SKM-1 (cell line): ENCODE measurements around the gene EPHA6.
"Not testable (repeated sequence)": the region's sequence is repeated elsewhere in the genome, so short reads cannot be mapped to it uniquely, and the experiment has no call there.

Experiments
- DNase-seq: peaks from one replicate; lab custom pipeline; 2025; ENCODE audit not compliant: unreplicated experiment; lab: John Stamatoyannopoulos, UW

EPHA6 gene

DNA sequence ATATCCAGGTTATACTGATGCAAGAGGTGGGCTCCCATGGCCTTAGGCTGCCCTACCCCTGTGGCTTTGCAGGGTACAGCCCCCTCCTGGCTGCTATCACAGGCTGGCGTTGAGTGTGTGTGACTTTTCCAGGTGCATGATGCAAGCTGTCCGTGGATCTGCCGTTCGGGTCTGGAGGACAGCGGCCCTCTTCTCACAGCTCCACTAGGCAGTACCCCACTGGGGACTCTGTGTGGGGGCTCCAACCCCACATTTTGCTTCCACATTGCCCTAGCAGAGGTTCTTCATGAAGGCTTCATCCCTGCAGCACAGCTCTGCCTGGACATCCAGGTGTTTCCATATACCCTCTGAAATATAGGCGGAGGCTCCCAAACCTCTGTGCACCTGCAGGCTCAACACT lies 610.6 kb downstream of the EPHA6 start:
- DNase-seq = no peak

DNA sequence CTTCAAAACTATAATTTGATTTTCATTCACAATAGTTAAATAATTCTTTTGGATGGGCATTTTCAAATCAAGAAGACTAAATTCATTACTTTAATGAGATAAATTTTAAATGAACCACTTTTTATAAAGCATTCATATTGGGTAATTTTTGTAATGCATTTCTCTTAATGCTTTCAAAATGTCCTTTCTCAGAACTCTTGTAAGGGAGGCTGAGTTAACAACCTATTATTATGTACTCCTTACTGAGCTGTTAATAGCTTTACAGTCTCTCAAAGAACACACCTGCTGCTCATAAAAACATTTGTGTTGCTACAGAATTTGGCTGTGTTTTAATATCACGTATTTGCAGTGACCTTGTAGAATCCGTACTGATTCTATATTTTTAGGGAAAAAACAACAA lies 616.2 kb downstream of the EPHA6 start:
- no peak for DNase-seq

DNA sequence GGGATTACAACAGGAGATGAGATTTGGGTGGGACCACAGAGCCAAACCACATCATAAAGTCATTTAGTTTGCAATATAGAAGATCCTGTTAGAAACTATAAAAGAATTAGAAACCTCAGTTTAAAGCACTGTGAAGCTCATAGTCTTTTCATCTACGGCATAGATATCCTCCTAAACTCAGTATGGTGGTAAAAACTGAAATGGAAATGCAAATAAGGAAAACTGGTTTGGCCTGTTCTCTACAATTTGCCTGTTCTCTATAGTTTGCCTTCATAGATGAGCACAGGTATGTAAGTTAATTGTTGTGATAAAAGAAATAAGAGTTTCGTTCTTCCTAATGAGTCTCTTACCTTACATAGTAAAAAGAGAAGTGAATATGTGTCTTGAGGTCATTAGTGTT lies 618.5 kb downstream of the EPHA6 start:
- DNase-seq = no peak

DNA sequence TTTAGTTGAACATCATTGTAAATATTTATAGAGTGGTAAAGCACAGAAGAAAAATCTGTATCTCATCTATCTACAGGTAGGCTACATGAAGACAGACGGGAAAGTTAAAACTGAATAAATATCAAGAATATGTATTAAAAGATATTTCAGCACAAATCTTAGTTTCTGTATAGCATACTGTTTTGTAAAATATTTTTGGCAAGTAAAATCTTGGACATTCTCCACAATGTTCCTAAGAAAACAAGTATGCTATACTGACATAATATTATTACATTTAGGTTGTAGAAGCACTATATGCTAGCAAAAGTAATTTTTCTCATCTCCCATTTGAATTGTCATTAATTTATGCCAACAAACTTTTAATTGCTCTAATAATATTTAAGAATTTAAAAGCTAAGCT lies 623.7 kb downstream of the EPHA6 start:
- DNase-seq = no peak

DNA sequence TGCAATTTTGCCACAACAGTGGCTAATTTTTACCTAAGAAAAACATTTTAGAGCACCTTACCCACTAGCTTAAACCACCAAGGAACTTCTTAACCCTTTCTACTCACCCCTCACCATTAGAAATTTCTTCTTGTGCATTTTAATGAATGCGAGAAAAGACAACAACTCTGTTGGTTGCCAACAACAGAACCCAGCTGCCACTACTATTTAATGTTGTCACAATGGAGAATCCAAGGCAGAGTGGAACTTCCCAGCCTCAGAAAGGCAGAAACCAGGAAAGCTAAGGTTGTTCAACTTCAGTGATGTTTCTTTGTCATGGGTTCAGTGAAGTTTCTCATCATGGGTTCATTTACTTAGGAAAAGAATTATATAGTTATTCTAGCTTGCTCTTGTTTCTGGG lies 625.0 kb downstream of the EPHA6 start:
- DNase-seq = no peak

DNA sequence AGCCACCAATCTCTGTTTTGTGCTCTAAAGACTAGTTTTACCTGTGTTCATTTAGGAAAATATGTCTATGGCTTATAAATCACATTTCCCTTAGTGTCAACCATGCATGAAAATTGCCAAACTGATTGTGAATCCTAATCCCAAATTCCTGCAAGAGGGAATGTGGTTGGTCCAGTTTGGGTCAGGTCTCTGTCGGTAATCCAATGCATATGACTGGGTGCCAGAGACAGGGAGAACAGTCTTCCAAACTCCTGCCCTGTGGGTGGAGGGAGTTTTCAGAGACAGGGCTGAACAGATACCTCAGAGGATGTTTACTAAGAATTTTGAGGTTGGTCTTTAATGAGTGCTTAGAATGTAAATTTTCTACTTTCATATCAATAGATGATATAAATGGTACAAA lies 649.6 kb downstream of the EPHA6 start:
- no peak for DNase-seq

DNA sequence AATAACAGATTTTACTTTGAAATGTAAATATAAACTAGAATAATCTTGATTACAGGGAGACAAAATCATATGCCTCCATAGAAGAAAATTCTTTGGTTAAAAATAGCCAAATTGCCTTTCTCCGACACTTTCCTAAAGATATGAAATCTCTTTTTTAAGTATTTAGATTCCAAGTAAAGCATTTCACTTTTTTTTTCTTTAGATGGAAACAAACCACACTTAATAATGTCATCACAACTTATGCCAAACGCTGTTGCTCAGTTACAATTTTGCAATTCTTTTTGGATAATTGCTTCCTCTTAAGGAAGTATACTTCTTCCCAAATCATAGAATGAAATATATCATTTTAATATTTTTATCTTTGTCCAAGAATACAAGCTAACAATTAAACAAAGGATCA lies 656.1 kb downstream of the EPHA6 start:
- DNase-seq = no peak

DNA sequence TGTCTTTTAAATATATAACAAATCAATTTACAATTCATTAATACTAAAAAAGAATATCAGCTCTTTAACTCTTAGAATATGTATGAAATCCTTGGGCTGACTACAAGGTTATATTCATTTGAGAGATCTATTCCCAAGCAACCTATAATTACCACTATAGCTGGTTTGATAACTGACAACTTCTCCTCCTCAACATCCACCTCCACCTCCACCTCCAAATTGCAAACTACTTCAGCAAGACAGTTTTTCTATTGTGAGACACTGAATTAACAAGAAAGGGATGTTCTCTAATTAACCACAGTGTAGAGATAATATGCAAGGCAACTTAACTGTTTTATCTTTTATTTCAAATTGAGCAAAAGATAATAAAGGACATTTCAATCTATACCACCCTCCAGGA lies 665.3 kb downstream of the EPHA6 start:
- DNase-seq = no peak

DNA sequence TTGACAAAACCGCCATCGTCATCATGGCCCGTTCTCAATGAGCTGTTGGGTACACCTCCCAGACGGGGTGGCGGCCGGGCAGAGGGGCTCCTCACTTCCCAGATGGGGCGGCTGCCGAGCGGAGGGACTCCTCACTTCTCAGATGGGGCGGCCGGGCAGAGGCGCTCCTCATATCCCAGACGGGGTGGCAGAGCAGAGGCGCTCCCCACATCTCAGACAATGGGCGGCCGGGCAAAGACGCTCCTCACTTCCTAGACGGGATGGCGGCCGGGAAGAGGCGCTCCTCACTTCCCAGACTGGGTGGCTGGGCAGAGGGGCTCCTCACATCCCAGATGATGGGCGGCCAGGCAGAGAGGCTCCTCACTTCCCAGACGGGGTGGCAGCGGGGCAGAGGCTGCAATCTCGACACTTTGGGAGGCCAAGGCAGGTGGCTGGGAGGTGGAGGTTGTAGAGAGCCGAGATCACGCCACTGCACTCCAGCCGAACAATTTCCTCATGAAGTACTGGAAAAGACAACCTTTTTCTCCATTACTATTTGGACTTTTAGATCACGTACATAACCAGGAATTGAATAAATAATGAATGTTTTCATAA lies 666.4 kb downstream of the EPHA6 start:
- DNase-seq = not testable (repeated sequence)

DNA sequence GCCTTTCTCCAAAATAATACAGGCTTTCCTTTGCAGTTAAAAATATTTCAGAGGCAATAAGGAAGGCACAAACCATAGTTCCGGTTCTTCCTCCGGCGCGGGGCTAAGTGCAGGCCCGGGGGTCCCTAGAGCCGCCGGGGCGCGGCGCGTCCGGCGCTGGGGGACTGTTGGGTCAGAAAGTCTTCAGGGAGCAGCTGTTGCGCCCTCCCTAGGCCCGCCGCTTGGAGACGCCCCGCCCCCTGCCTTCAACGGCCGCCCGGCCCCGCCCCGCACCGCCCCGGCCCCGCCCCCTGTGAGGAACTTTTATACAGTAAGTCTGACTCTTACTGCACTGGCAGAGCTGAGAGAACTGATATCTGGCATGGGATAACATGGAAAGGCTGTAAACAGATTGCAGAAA lies 667.0 kb downstream of the EPHA6 start:
- DNase-seq = no peak

DNA sequence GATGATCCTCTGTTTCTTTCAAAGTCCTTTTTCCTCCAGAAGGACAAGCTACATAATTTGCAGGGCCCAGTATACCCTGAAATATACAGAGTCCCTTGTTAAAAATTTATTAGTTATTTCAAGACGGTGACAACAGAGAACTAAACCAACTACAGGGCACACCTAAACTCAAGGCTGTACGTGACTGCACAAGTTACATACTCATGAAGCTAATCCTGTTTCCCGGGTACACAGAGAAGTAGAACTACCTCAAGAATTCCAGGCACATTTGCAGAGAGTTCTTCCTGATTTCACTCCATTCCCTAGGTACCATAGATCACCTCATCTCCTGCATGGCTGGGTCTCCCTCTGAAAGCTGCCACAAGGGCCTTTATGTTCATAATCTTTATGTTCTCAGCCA lies 670.8 kb downstream of the EPHA6 start:
- no peak for DNase-seq

DNA sequence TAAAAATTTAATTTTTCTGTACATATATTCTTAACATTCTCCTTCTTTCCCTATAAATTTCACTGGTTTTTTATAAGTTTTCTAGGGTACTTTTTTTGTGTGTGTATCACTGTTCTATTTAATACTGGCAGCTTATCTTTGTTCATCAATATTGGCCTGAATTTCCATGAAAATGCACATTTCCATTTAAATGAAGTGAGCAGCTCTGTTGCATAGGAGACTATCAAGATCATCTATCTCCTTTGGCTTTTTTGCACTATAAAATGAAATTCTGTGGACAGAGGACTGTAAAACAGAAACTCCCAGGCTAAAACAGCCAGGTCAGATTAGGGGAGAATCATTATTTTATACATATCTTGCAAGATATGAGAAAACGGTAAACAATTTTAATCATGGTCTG lies 673.2 kb downstream of the EPHA6 start:
- no peak for DNase-seq

DNA sequence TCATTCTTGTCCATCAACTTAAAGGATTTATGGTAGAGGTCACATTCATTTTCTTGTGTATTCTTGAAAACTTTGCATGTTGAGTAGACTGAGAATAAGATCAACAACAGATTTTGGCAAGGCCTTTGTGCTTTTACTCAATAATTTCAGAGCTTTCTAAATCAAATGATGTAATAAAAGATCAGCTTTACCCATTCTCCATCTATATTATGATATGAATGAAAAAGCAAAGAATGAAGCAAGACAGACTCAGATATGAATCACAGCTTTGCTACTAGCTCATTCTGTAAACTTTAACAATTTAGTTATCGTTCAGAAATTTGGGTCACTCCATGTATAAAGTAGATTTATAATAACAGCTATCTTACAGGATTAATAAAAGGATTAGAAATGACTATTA lies 674.3 kb downstream of the EPHA6 start:
- no peak for DNase-seq

DNA sequence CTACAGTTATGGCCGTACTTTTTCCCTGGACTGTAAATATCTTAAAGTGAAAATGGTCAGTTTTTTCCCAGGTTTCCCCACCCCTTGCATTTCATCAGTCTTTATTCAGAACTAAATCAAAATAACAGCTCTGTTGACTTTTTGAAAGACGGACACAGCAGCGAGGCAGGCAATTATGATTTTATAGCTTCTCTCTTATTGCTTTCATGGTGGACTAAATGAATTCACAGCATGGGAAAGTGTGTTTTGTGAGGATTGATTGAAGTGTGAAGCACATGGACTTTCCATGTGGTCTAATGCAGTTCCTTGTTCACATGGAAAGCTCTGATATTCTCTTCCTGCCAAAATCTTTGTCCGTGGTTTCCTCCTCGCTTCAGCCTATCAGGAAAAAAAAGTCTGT lies 681.5 kb downstream of the EPHA6 start:
- DNase-seq = no peak

DNA sequence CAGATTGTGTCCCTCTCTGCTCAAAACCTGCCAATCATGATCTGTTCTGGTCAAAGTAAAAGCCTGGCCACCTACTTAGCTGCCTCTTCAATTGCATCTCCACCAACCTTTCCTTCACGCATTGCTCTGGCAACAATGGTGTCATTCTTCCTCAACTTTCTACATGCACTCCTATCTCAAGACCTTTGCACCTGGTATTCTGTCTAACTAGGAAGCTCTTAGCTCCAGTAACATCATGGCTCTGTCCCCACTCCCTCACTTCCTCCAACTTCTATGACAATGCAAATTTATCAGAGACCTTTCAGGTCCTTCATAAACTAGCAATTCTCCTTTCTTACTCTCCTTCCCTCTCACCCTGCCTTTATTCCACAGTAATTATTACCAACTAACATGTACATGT lies 682.7 kb downstream of the EPHA6 start:
- no peak for DNase-seq

DNA sequence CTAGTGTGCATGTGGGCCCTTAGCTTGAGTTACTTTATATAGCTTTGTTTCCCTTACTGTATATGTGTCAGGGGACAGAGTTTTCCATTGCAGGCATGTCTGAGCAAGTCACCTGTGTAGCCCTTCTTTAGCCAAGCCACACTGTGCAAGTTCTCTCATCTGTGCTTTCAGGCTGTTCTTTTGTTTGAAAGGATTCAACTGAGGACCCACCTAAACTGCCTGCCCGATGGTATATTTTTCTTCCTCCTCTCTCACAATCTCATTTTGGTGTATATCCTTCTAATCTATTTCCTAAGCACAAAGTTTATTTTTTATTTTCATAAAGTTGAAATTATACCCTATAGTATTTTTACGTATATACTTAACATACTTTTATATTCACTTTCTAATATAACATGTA lies 690.1 kb downstream of the EPHA6 start:
- DNase-seq = no peak

DNA sequence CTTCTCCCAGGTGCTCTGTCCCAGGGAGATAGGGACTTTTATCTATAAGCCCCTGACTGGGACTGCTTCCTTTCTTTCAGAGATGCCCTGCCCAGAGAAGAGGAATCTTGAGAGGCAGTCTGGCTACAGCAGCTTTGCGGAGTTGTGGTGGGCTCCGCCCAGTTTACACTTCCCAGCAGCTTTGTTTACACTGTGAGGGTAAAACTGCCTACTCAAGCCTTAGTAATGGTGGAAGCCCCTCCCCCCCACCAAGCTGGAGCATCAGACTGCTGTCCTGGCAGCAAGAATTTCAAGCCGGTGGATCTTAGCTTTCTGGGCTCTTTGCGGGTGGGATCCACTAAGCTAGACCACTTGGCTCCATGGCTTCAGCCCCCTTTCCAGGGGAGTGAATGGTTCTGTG lies 696.4 kb downstream of the EPHA6 start:
- DNase-seq = no peak

DNA sequence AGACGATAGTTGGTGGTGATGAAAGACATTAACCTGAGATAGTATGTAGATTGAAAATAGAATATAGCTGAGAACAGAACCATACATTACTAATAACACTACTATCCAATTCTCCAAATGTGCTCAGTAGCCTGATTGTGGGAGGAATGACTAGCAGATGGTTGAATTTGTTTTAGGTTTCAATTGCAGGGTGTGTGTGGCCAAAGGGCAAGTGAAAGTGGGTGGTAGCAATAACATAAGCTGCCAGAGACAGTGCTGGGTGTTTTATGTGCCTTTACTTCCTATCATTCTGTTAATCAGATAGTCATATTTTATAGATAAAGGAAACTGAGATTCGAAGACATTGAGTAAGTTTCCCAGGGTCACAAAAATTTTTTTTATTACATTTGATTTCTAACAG lies 700.7 kb downstream of the EPHA6 start:
- DNase-seq = no peak

DNA sequence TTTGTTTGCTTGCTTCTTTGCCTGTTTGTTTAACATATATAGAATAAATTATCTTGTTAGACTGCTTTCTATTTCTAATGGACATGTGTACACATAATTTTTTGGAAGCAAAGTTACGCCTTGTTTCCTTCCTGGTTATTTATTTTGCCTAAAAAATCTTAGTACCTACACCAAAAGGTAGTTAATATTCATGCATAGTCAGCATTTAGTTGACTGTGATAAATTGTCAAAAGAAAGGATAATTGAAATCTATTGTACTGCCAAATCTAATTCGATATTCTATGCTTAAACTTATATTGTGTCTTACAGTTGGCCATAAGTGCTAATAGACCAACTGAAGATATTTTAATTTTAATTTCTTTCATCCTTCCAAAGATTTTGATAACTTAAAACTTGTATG lies 716.3 kb downstream of the EPHA6 start:
- DNase-seq = no peak

DNA sequence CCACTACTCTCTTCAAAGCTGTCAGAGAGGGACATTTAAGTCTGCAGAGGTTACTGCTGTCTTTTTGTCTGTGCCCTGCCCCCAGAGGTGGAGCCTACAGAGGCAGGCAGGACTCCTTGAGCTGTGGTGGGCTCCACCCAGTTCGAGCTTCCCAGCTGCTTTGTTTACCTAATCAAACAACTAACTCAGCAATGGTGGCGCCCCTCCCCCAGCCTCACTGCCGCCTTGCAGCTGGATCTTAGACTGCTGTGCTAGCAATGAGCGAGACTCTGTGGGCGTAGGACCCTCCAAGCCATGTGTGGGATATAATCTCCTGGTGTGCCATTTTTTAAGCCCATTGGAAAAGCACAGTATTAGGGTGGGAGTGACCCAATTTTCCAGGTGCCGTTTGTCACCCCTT lies 733.2 kb downstream of the EPHA6 start:
- not testable (repeated sequence) for DNase-seq

DNA sequence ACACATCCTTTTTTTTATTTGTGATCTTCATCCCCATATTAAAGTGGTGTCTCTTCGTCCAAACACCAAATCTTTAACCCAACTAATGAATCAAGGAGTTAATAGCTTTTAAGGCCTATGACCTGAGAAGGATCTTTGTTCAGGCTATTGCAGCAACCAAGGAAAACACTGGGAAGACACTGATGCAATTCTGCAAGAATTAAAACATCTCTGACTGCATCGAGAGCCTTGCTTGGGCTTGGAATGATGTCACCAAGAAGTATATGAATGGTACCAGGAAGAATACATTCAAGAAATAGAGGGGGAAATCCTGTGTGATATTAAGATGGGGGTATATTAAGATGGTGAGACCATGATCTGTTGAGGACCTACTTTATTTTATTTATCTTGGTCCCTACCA lies 736.0 kb downstream of the EPHA6 start:
- DNase-seq = no peak

DNA sequence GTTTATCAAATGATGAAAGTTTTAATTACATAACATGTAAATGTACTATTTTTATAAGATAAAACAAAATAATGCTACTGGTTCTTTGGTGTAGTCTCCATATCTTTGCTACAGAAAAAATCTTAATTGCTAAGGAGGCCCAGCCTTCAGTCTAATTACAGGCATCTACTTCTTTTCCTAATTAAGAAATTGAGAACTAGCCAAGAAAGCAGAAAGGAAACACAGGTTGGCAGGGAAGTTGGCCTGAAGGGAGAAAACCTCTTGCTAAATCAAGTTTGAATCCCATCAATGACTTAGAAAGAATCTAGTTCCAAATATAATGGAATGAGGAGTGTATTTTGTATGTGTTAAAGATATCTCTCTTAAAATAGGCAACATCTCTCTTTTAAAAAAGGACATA lies 737.8 kb downstream of the EPHA6 start:
- DNase-seq = no peak

DNA sequence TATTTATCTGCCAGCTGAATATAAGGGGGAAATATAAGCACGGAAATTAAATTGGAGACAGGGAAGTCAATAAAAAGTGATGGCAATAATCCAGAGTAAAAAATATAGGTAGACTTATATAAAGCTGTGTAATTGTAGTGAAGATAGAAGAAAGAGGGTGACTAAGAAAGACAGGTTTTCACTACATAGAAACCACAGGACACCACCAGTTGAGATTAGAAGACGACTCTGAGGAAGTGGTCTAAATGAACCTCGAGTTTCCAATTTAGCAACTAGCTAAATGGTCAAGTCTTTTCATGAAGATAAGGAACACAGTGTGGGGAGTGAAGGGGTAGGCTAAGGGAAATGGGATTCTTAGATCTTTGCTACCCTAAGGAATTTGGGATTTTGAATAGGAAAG lies 761.3 kb downstream of the EPHA6 start:
- no peak for DNase-seq

DNA sequence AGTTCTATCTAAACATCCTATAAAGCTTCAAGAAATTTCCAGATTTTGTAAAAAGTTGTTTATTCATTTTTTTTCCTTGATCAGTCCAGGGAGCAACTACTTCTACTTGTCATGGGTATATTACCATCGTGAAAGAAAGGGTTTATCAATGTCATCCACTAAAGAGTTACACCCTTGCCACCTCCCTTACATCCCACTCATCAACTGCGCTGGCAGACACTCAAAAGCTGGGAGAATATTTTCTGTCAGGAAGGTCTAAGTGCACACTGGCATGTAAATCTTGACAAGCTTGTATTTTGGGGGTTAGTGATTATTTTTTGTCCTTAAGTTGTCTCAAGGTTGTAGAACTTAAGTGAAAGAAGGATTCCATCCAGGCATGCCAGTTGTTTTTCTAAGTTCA lies 761.8 kb downstream of the EPHA6 start:
- no peak for DNase-seq
